Kidney glomerular epithelial cell (primary cell): ENCODE measurements around the gene MET.

Experiments used
- DNase-seq: peaks from one replicate; lab custom pipeline; 2025; lab: John Stamatoyannopoulos, UW

The MET gene

DNA sequence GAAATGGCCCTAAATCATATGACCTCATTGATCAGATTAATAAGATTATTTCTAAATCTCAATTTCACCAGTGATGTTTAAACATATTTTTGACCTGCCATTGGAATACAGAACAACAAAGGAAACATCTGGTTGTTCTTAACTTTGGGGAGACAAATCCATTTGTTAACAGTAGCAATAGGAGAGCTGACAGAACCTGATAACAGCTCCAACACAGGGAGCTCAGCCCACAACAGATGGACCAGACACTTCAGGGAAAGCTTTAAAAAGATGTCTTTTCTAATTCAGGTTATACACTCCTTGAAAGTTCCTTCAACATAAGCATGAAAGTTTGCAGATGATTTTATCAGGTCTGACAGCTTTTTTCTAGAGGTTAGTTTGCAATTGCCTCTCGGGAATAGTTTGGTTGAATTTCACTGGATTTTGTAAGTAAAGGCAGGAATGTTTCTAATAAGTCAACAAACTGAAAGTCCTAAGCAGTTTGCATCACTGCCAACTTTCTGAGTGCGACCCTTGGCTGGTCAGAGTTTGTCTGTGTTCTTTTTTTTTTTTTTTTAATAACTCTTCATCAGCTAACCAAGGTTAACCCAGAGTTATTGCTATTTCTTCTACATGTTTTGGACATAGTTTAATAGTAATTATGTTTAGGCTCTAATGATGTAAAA is 6.5 kb upstream of the MET start:
- no peak for DNase-seq

DNA sequence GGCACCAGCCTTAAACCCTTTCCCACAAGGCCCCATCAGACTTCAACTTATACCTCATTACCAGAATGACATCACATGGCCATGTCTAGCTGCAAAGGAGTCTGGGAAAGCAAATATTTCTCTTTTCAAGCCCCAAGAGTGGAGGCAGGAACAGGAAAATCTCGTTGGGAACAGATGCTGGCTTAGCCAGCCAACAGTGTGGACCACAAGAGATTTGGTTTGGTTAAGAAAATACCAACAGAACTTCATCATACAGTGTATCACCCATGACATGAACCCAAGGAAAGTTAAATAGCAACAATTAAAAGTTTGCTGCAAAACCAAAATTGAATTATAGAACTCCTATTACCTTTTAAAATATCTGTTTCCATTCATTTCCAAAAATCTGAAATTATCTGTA is 2.2 kb upstream of the MET start:
- DNase-seq, result no peak

DNA sequence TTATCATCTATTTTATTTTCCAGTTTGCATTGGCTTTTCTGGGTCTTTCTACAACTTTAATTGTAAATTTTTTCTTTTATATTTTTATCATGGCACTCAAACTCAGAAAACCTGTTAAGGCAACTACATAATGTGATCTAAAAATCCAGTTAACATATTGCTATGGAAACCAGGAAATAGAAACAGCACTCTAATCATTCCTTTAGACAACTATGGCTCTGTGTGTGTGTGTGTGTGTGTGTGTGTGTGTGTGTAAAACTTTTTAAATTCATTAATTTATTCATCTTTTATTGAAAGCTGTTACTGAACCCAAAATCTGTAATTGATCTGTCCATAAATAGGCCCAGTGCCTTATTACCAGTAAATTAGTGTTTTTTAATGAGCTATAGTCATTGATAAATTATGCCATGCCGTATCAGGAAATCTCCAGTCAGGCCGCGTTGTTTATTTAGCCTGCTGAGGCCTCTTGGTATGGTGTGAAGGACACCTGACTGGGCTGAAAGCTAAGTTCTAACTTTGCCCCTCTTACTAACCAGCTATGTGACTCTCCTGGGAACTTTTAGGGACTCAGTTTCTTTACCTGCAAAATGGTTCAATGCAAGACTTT is 1.5 kb upstream of the MET start:
- no peak for DNase-seq

DNA sequence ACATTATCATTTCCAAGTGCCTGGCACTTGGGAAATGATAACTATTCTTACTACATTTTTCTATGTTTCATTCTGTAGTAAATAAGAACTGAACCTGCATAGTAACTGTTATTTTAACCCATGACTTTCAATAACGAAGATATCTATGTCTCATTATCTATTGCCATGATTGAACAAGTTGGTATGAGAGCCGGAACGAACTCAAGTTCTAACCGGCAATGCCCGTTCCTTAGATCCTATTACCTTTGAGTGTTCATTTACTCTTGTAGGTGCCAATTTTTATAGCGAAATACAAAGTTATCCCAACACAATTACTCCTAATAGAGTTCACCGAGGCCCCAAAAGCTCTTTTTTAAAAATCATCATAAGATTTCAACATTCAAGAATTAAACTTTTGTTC is 885 bp upstream of the MET start:
- DNase-seq, result no peak

DNA sequence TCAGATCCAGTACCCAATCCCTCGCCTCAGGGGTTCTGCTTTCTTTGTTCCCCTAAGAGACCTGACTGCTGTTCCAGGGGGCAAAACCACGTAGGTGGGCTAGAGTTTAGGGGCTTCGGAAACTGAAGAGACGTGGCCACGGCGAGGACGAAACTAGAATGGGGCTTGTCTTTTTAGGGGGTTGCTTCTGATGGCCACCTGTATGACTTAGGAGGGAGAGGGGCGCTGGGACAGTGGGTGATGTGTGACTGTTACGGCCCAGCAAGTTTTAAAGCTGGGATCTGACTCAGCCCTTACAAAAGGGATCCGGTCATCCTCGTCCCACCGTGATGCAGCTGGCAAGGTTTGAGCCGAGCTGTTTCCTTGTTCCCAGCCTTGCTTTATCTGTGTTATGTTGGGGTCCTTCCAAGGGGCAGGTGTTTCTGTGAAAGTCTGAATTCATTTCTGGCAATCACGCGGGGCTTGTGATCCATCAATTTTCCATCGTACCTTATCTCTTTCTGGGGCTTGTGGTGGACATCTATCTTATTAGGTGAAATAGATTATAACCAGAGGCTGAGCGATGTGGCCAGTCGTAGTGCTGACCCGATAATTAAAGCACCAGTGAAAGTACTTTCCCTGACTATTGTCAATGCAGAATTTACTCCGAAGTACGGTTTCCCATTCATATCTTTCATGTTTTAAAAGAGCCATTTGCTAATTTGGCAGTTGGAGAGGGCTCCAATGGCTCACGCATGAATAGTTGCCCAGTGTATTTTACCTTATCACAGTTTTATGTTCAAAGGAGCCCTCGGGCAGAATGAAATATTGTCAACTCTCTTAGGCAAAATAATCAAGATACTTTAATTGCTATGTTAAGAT is 830 bp downstream of the MET start:
- DNase-seq, result peak; percentile 48

DNA sequence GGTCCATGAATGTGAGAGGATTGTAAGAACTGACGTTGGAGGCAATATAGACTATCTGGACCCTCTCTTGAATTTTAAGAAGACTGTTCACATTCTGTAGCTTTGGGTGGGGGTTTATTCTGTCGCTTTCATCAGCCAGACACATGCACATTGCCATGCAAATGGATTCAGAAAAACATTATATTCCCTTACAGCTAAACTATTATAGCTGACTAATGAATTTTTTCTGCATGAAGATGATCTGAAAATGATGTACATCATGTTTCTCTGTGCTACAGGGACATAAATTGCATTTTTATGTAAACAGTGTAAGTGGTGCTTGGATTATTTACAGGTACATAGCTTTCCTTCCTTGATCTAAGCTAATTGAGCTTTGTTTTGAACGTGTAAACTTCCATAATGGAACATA is 1.5 kb downstream of the MET start:
- DNase-seq, result no peak

DNA sequence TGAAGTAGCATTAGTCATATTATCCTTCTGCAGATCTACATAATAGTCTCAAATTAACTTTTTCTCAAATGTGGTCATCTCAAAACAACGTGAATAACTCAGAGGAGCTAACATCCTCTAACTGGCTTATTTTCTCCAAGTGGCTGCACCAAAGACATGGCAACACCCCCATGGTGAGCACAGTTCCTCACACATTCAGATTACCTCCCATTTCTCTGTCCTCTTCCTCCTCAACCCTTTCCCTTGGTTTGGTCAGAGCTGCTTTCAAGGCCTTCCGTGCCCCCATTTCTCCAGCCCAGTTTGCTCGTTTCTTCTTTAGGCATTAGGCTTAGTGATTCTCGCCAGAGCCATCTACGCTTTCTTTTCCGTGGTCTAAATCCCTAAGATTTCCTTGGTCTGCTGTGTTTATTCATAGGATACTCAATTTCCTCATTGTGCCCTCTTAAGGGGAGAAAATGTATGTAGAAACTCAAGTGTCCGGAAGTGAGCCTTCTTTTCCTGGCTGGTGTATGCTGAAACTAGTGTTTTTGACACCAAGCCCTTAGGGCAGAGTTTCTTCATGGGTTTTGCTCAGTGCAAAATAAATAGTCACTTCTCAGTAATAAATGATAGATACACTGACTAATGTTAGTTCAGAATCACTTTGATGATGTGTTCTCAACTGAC is 2.6 kb downstream of the MET start:
- DNase-seq, result peak; percentile 51

DNA sequence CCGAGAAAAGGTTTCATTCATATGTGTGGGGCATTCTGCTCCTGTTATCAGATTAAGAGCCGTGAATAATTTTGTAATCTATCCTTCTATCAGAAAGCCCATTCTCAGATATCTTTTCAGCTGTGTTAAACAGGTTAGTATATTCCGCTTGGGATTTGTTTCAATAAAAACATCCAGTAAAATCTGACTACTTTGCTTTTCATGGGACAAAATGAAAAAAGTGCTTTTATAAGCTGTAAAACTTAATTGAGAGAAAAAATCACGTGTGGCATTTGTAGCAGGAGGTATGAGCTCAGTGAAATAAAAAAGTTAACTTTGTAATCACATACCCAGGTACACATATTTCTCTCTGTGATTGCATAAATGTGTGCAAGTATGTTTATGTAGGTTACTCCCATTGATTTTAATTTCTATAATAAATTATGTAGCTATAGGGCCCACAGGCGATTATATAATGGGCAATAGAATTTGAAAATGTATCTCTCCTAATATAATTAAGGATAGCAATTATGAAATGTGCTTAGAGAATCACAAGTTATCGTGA is 3.9 kb downstream of the MET start:
- no peak for DNase-seq

DNA sequence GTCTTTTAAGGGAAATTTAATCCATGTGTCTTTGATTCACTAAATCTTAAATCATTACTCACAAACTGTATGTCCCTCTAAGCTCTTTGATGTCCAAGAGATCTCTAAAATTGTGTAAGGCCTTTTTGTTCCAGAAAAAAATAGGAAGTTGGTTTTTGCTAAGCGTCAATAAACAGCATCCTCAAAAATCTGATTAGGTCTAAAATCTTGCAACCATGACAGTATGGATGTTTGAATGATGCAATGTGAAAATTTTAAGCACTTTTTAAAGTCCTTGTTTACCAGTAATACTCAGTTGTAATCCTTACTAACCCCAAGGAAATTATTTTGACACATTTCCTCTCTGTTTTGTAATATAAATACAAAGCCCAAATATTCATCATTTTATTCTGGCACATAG is 6.8 kb downstream of the MET start:
- DNase-seq, result no peak

DNA sequence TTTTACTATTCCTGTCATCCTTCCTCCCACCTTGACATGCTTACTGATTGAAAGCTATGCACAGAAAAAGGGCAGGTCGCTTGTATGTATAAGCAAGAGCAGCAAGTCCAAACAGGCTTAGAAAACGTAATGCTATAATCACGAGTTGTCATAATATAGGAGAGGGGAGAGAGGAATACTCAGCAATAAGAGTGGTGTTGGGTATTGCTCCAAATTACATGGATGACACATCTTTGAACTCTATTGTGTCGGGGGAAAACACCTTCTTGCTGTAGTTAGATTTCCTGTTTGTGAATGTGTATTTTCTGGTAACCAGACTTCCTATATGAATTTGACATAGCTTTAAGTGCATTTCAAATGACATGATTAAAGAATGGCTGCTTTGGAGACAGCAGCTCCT is 7.5 kb downstream of the MET start:
- DNase-seq, result no peak

DNA sequence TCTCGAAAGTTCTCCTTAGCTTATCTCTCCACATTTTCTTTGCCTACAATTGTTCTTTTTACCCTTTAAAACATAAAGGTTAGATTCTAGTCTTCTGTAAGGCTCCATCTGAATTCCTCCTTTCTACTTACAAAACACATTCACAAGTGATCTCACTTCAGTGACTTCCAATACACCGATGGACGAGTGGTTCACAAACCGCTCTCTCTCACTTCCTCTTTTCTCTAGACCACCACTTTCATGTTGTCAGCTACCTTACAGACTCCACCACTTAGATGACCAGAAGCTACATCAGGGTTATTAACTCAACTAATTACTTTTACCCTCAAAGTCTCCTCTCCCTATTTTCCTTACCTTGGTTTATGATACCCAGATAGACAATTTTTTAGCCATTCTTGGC is 11.8 kb downstream of the MET start:
- DNase-seq, result no peak

DNA sequence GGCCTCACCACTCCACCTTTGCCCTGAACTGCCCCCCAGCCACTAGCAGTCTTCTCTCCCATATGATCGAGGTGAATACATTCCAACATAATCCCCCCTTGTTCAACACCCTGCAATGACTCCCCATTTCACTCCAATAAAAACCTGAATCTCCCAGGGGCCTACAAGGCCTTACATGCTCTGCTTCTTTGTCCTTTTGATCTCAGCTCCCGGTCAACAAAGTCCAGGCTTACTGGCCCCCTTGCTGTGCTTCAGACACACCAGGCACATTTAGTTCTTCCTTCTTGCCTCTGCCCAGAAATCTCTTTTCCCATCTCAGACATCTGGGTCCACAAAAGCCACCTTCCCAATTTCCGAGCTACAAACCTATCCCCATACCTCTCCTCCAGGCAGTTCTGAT is 14.0 kb downstream of the MET start:
- DNase-seq, result no peak

DNA sequence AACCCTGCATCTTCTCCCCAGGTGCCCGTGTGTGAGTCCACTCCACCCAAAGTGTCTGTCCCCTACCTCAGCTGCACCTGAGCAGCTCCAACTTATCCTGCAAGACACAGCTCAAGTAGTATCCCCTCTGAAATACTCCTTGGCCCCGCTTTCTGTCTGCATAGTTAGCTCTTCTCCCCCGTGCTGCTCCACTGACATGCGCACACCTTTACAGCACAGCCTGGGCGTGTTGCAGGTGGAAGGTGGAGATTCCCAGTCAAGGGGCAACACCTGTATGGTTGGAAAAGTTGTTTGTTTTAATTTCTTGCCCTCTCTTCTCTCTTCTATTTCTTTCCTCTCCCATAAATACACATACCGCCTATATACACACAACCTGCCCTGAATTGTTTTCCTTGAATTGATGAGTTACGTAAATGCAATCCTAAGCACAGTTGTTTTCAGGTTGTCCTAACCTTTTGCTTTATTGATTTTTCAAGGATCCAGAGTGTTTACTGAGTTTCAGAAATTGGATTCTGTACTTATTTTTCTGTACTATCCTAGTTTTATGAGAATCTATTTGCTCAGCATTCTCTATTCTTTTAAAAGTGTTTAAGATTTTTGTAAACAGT is 14.9 kb downstream of the MET start:
- DNase-seq, result no peak

DNA sequence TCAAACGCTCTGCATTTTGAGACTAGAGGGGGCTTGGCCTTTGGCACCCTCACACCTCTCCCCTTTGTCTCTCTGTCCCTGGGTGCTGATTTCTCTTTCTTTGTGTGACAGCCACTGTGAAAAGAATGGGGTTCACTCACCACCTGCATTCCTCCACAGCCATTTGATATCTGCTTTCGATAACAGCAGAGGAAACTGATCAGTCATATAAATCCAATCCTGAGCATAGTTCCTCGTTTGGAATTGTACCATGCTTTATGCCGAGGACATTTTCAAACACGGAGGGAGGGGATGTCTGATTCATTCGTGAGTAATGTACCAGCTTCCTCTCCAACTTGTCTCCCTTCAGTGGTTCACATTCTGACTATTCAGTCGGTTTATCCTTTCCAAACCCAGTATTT is 15.8 kb downstream of the MET start:
- DNase-seq, result peak; percentile 74

DNA sequence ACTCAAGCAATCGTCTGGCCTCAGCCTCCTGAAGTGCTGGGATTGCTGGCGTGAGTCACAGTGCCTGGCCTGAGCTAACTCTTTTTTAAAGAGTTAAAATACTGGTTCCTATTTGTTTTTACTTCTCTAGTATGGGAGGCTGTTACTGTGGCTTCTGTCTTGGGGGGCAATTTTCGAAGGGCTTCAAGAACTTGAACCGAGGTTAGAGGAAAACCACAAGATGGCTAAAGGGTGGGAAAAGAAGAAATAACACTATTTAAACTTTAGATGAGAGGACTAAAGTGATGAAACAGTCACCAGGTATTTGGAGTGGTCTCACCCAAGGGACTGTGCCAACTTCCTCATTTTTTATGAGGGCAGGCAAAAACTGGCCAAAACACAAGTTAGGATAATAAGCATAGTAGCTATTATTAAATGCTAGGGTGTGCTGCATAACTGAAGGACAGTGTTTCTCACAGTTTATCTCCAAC is 17.8 kb downstream of the MET start:
- peak; percentile 31 for DNase-seq

DNA sequence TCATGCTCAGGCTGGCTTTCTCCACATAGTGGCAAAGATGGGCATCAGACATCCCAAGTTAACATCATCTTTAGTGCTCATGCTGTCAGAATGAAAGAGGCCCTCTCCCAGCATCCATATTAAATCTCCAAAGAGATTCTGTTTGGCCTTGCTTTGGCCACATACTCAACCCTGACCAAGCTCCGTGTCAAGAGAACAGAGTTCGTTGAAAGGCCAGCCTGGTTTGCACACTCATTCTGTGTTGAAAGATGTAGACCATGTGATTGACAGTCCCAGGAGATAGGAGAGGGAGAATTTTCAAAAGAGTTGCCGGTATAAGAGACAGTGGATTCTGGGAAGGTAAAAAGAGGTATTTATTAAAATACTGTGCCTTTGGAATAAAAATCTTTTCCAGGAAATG is 19.7 kb downstream of the MET start:
- DNase-seq, result no peak

DNA sequence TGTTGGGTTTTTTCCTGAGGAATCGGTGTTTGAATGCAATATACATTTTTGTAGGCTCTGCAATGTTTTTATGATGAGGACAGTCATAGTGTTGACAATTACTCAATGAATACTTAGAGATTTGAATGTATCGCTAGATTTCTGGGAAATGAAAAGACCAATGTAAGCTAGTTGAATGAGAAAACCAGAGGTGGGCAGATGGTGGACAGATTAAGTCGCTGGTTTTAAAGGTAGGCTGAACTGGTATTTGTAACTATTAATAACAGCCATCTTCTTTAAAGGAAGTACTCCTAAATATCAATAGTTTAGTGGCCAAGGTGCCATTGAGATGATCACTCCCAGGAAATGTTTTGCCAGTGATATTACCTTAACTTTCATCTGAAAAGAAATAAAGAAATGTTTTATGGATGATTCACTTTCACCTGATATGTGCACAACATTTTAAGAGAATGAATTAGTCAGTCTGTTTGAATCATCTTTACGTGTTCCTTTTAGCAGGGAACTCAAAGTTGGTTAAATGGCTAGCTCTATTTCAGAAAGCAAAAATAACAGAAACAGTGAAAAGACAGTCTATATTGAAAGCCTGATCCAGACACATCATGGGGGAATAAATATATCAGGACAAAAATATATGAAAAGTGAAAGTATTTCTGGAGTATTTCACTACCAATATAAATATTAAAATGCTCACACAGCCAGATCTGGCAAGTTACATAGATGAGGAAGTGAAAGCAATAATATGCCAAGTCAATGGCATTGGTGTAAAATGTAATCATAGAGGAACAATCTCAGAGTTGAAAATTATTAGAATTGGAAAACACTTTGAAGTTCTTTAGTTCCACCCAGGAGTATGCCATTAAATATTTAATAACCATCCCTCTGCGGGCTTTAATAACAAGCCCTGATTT is 20.7 kb downstream of the MET start:
- peak; percentile 70 for DNase-seq

DNA sequence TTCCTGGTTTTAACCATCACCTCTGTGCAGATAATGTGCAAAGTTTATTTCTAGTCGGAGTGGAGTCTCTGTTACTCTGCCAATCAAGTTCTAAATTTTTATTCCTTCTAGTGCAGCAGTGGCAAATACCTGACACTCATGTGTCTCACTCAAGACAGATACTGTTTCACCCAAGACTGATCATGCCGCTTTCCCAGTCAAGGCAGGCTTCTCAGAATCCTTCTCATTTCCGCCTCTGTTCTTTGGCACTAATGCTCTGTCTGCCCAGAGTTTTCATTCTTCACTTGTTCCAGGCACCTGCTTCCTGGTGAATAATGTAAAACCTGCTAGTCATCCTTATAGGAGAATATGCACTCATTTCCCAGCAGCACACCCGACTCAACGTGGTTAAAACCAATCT is 24.7 kb downstream of the MET start:
- DNase-seq, result no peak

DNA sequence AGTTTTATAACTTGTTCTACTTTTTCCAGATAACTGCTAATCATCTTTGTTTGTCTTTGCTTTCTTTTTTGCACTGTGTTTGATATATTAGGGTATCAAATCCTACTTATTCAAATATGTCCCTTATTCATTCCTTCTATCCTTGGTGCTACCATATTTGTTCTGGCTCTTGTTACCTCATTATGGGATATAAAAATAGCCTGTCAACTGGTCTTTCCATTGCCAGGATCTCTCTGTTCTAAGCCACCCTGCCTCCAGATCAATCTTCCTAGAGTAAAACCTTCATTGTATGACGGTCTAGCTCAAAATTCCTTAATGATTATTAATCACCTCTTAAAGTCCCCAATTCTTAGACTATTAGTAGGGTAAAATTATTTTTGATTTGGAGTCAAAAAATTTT is 25.2 kb downstream of the MET start:
- DNase-seq, result no peak

DNA sequence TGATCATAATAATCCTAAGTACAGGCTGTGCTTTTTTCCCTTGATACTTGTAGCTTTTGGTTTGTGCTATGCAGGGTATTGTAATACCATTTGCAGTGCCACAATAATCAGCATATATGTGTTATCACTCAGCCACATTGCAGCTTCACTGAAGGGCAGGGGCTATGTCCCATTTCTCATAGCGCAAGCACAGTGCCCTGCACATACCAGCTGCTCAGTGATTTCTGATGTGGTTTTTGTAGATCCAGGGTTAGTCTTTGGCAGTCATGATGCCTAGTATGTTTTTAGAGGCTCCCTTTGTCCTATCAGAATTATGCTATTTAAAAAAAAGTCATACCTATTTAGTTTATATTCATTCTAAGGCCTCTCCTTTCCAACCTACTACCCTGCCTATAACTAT is 25.8 kb downstream of the MET start:
- DNase-seq, result peak; percentile 39

DNA sequence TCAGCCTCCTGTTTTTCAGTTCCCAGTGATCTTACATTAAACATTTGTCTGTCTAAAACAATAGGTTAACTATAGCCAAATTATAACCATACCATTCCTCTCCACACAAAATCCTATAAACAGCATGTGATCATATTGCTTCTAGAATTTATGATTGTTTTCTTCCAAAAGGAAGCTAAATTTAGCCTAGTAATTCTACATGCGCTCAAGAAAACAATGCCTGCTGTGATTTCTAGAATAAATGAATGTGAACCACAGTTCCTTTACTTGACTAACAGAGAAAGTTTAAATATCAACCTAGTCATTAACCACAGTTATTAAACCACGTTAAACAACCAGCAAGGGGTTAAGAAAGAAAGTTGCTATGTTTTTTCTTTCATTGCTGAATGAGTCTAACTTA is 26.4 kb downstream of the MET start:
- no peak for DNase-seq
